Neural progenitor cell (in vitro differentiated cells): ENCODE measurements around the gene TTLL8. TPM values are rescaled to one million over a fixed set of nuclear protein-coding genes. Genes with fewer than 3 reads are reported as not detected.

Source experiments
- DNase-seq: peaks from one replicate; pipeline ENCODE4 v3.0.0-alpha.2; 2016; ENCODE audit warnings: low spot score
- H2AFZ ChIP-seq: fragments of 200-600 bp; sonication (generic); replicated peaks from 2 replicates; pipeline ENCODE4 v1.6.1; 2016; ENCODE audit warnings: antibody characterized with exemption
- H3F3A ChIP-seq: fragments of 200-600 bp; sonication (generic); 2 replicates; pipeline ENCODE4 v1.6.1; 2016; ENCODE audit warnings: antibody characterized with exemption, low read depth
- H3K27ac ChIP-seq: fragments of 200-600 bp; sonication (generic); 2 replicates; pipeline ENCODE4 v1.5.1; 2016; ENCODE audit warnings: mild to moderate bottlenecking
- H3K27me3 ChIP-seq: fragments of 200-600 bp; sonication (generic); 2 replicates; pipeline ENCODE4 v1.6.1; 2016; ENCODE audit warnings: mild to moderate bottlenecking, moderate library complexity
- H3K36me3 ChIP-seq: fragments of 200-600 bp; sonication (generic); 2 replicates; pipeline ENCODE4 v1.5.1; 2016
- H3K4me1 ChIP-seq: fragments of 200-600 bp; sonication (generic); 2 replicates; pipeline ENCODE4 v1.6.1; 2016; ENCODE audit warnings: mixed run types
- H3K4me2 ChIP-seq: fragments of 200-600 bp; sonication (generic); 2 replicates; pipeline ENCODE4 v1.6.1; 2016
- H3K4me3 ChIP-seq: fragments of 200-600 bp; sonication (generic); 2 replicates; pipeline ENCODE4 v1.5.1; 2016
- H3K79me2 ChIP-seq: fragments of 200-600 bp; sonication (generic); 2 replicates; pipeline ENCODE4 v1.6.1; 2016; ENCODE audit warnings: low read depth
- H3K9ac ChIP-seq: fragments of 200-600 bp; sonication (generic); 2 replicates; pipeline ENCODE4 v1.6.1; 2016
- H3K9me3 ChIP-seq: fragments of 200-600 bp; sonication (generic); 2 replicates; pipeline ENCODE4 v1.5.1; 2016; ENCODE audit warnings: low read depth
- H4K20me1 ChIP-seq: fragments of 200-600 bp; sonication (generic); 2 replicates; pipeline ENCODE4 v1.6.1; 2016; ENCODE audit warnings: low read depth
- H3K27ac Mint-ChIP-seq: 3 replicates; pipeline ENCODE4 v1.8.0; 2021; ENCODE audit warnings: mixed read lengths
- H3K27me3 Mint-ChIP-seq: 2 replicates; pipeline ENCODE4 v1.8.0; 2022; ENCODE audit warnings: low read depth, mild to moderate bottlenecking, inconsistent platforms, moderate library complexity, mixed read lengths; ENCODE audit not compliant: insufficient read depth
- H3K36me3 Mint-ChIP-seq: 3 replicates; pipeline ENCODE4 v1.8.0; 2021; ENCODE audit warnings: mixed read lengths
- H3K4me1 Mint-ChIP-seq: 3 replicates; pipeline ENCODE4 v1.8.0; 2021; ENCODE audit warnings: mixed read lengths
- H3K4me3 Mint-ChIP-seq: 3 replicates; pipeline ENCODE4 v1.8.0; 2021; ENCODE audit warnings: mild to moderate bottlenecking, moderate library complexity, mixed read lengths
- H3K9me3 Mint-ChIP-seq: 3 replicates; pipeline ENCODE4 v1.8.0; 2020; ENCODE audit warnings: mixed read lengths
- EZH2 ChIP-seq: fragments of 200-600 bp; sonication (generic); IDR thresholded peaks from 2 replicates; pipeline ENCODE4 v1.6.1; 2017; ENCODE audit warnings: antibody characterized with exemption, mild to moderate bottlenecking, moderate library complexity
- EZH2phosphoT487 ChIP-seq: fragments of 200-600 bp; sonication (generic); IDR thresholded peaks from 2 replicates; pipeline ENCODE4 v1.6.1; 2017; ENCODE audit warnings: antibody characterized with exemption
- total RNA-seq: library from RNA; depleted of rRNA; stranded (reverse); fragments of >200 nt; gene quantifications from 2 replicates; pipeline ENCODE4 v1.2.3, GENCODE V29; 2015; ENCODE audit warnings: low replicate concordance
- TF ChIP-seq, protein P1 (sequence below): fragments of 200-600 bp; sonication (generic); IDR thresholded peaks from 2 replicates; pipeline ENCODE4 v1.5.1; 2017; ENCODE audit warnings: antibody characterized with exemption, mild to moderate bottlenecking

The TTLL8 gene
- total RNA-seq, 1 donor from 2014 or later, result not detected

DNA sequence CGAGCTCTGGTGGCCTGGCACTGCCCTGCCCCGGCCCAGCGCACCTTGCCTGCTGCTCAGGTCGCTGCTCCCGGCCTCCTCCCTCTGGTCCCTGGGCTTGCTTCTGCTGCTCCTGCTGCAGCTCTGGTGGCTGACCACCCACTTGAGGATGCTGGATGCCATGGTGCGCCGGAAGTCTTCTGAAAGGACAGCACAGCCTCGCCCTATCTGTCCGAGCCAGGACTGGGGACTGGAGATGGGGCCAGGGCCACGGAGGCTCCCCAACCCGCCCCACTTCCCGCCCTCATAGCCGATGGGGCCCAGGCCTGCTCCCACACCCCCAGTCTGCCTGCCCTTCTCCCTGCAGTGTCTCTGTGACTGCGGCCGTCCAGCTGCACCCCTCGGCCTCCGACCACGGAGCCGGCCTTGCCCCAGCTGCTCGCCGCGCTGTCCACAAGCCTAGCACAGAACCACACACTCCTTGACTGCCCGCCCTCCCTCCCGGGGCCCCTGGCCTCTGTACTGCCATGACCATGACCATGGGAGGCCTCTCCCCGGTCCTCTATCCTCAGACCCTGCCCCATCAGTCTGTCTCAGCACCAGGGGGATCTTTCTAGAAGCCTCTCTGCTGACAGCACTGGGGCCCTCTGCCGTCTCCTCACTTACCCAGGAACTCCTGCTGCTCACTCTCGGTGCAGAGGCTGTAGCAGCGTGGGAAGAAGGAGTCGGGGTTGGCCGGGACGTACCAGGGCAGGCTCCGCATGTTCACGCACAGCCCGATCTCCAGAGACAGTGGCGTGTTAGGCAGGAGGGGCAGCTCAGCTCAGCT, 12.7 kb downstream of the TTLL8 start:
- Histone ChIP-seq H3K27me3 (no peaks in the 10 kb centered on the region), H3K9me3 (no peaks in the 10 kb centered on the region), H3K27ac (no peak overlapping the region), H3K4me2 (no peak overlapping the region), H3K4me1 (no peaks in the 10 kb centered on the region), H2AFZ (no peak overlapping the region), H3K79me2 (no peaks in the 10 kb centered on the region), H3K4me3 (no peak overlapping the region), H3K36me3 (no peaks in the 10 kb centered on the region), H4K20me1 (no peaks in the 10 kb centered on the region), H3K9ac (no peak overlapping the region), H3F3A (no peaks in the 10 kb centered on the region)
- no peak for DNase-seq
- Mint-ChIP-seq H3K27ac (no peak overlapping the region), H3K9me3 (peaks cover 10% of the 10 kb centered on the region), H3K4me3 (no peak overlapping the region), H3K36me3 (no peaks in the 10 kb centered on the region), H3K27me3 (peaks cover 16% of the 10 kb centered on the region), H3K4me1 (no peaks in the 10 kb centered on the region)
- no peak for TF ChIP-seq EZH2phosphoT487

DNA sequence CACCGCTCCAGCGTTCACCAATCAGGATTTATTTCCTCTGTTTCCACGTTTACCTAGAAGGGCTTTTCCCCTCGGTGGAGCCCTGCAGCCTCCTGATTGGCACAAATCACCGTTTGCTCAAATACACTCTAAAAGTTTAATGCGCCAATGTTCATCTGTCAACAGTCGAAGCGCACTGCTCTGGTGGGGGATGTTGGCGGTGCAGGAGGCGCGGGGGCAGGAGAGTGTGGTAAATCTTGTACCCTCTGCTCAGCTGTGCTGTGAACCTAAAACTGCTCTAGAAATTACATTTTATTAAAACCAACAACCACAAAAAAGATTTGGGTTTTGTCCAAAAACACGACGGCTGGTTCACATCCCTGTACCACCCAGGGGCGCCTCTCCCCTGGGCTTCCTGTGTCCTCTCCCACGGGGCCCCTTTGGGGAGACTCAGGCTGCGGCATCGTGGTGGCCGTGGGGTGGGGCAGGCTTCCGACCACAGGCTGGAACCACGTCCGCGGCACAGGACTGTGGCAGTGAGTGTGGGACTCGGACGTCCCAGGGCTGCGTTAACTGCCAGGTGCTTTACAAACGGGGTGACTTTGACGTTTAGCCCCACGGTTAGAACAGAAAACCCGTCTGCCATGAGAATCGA, 13.5 kb downstream of the TTLL8 start:
- H3K4me1 ChIP-seq, result no peaks in the 10 kb centered on the region
- Mint-ChIP-seq H3K27ac (no peak overlapping the region), H3K27me3 (peaks cover 16% of the 10 kb centered on the region), H3K4me3 (no peak overlapping the region), H3K36me3 (no peaks in the 10 kb centered on the region), H3K9me3 (peaks cover 14% of the 10 kb centered on the region), H3K4me1 (no peaks in the 10 kb centered on the region)
- no peaks in the 10 kb centered on the region for H3K27me3 ChIP-seq
- no peaks in the 10 kb centered on the region for H3K79me2 ChIP-seq
- no peak for TF ChIP-seq EZH2phosphoT487
- no peak for TF ChIP-seq EZH2
- TF ChIP-seq, protein P1, sequence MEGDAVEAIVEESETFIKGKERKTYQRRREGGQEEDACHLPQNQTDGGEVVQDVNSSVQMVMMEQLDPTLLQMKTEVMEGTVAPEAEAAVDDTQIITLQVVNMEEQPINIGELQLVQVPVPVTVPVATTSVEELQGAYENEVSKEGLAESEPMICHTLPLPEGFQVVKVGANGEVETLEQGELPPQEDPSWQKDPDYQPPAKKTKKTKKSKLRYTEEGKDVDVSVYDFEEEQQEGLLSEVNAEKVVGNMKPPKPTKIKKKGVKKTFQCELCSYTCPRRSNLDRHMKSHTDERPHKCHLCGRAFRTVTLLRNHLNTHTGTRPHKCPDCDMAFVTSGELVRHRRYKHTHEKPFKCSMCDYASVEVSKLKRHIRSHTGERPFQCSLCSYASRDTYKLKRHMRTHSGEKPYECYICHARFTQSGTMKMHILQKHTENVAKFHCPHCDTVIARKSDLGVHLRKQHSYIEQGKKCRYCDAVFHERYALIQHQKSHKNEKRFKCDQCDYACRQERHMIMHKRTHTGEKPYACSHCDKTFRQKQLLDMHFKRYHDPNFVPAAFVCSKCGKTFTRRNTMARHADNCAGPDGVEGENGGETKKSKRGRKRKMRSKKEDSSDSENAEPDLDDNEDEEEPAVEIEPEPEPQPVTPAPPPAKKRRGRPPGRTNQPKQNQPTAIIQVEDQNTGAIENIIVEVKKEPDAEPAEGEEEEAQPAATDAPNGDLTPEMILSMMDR, result no peak
- H3K4me3 ChIP-seq, result no peak overlapping the region
- H3K27ac ChIP-seq, result no peak overlapping the region
- no peaks in the 10 kb centered on the region for H3K9me3 ChIP-seq
- H2AFZ ChIP-seq, result no peak overlapping the region
- no peak overlapping the region for H3K4me2 ChIP-seq
- no peak for DNase-seq
- H3F3A ChIP-seq, result no peaks in the 10 kb centered on the region
- no peak overlapping the region for H3K9ac ChIP-seq
- no peaks in the 10 kb centered on the region for H3K36me3 ChIP-seq
- no peaks in the 10 kb centered on the region for H4K20me1 ChIP-seq

DNA sequence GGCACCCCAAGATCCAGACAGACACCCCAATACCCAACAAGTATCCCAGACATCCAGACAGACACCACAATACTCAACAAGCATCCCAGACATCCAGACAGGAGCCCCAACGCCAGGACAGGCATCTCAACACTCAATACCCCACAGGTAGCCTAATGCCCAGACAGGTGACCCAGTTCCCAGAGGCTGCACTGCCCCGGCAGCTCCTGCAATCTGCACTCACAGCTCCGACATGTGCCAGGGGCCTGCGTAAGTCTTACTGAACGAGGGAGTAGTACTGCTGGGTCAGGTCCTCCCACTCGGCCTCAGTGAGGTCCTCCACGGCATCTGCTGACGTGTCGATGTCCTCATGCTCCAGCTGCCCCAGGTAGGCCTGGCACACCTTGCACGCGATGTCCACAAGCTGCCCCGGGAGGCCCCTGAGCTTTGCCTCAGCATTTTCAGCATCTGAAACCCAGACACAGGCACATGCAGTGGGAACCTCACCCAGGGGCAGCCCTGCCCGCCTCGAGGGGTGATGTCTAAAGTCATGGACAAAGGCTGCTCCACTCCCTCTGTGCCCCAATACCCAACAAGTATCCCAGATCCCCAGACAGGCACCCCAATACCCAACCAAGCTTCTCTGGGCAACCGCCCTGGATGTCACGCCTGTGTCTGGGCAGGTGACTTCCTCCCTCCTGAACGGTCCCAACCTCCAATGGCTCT, 16.6 kb downstream of the TTLL8 start:
- no peaks in the 10 kb centered on the region for H3F3A ChIP-seq
- H3K9me3 ChIP-seq, result no peaks in the 10 kb centered on the region
- H3K27me3 Mint-ChIP-seq, result peaks cover 16% of the 10 kb centered on the region
- no peak overlapping the region for H3K4me3 ChIP-seq
- DNase-seq, result no peak
- no peak overlapping the region for H3K9ac ChIP-seq
- no peak overlapping the region for H3K4me2 ChIP-seq
- no peaks in the 10 kb centered on the region for H3K4me1 ChIP-seq
- H3K36me3 Mint-ChIP-seq, result no peaks in the 10 kb centered on the region
- H3K79me2 ChIP-seq, result no peaks in the 10 kb centered on the region
- H3K27ac Mint-ChIP-seq, result no peak overlapping the region
- TF ChIP-seq, protein P1, result no peak
- no peak for TF ChIP-seq EZH2
- TF ChIP-seq EZH2phosphoT487, result no peak
- H3K4me1 Mint-ChIP-seq, result no peaks in the 10 kb centered on the region
- H3K27me3 ChIP-seq, result no peaks in the 10 kb centered on the region
- H3K27ac ChIP-seq, result no peak overlapping the region
- no peaks in the 10 kb centered on the region for H4K20me1 ChIP-seq
- H3K4me3 Mint-ChIP-seq, result no peak overlapping the region
- H2AFZ ChIP-seq, result no peak overlapping the region
- H3K9me3 Mint-ChIP-seq, result peaks cover 22% of the 10 kb centered on the region
- H3K36me3 ChIP-seq, result no peaks in the 10 kb centered on the region
